Measurements from ENCODE around the gene RPGRIP1.
"Not testable (repeated sequence)": the region's sequence is repeated elsewhere in the genome, so short reads cannot be mapped to it uniquely, and the experiment has no call there.

RPGRIP1 gene

DNA sequence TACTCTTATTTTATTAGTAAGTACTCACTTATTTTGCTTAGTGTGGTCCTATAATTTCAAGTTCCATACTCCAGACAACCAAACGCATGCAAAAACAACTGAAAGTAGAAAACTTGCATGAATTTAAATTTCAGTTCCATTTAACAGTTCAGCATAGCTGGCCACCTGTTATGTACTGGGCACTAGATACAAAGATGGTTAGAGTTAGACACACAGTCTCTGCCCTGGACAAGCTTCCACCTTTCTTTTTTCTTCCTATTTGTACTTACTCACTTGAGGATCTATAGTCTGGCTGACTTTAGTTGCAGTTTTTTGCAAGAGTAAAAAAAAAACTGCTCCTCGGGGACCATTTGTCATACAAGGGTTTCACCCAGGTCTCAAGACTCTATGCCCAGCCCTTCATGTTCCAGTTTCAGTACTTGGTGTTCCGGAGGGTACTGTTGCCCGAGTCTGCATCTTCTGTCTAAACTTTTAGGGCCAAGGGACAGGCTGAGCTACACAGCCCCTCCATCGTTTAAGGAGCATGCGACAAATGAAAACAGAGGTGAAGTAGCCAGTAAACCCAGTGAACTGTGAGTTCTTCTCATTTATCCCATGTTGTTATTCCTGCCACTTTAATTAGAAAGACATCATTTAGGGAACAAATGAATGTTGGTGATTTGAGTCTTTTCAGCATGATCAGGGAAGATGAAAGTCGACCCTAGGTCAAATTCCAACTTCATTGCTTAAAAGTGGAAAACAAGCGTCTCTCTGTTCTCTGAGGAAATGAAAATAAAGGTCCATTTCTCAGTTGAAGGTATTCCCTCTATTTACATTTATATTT lies 22.3 kb downstream of the RPGRIP1 start:
- no peak for DNase-seq

GRCh38 chr14:21302836-21303140 lies 22.9 kb downstream of the RPGRIP1 start:
- not testable (repeated sequence) for DNase-seq

DNA sequence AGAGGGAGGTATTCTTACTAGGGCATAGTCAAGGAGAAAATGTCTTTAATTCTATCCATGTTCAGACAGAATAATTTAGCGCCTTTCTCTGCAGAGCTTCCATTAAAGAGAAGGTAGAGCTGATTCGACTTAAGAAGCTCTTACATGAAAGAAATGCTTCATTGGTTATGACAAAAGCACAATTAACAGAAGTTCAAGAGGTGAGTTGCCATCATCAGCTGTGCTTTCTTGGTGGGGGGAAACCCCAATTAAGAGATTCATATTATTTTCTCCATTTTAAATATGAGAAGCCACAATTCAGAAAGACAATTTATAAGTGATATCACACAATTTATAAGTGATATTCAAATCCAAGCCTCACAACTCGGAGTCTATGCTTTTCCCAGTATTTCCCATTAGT lies 27.8 kb downstream of the RPGRIP1 start:
- no peak for DNase-seq

DNA sequence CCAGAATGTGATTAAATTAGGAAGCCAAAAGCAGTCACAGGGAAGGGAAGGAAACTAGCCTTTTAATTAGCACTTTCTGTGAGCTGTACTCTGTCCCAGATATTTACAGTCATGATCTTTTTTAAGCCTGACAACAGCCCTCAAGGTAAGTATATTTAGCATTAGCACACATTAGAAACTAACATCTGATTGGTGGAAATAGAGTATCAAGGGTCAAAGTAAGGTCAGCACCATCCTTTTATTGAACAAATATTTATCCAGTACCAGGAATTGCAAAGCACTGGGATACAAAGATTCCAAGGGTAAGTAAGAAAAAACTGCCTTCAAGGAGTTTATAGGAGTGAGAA lies 28.2 kb downstream of the RPGRIP1 start:
- no peak for DNase-seq

DNA sequence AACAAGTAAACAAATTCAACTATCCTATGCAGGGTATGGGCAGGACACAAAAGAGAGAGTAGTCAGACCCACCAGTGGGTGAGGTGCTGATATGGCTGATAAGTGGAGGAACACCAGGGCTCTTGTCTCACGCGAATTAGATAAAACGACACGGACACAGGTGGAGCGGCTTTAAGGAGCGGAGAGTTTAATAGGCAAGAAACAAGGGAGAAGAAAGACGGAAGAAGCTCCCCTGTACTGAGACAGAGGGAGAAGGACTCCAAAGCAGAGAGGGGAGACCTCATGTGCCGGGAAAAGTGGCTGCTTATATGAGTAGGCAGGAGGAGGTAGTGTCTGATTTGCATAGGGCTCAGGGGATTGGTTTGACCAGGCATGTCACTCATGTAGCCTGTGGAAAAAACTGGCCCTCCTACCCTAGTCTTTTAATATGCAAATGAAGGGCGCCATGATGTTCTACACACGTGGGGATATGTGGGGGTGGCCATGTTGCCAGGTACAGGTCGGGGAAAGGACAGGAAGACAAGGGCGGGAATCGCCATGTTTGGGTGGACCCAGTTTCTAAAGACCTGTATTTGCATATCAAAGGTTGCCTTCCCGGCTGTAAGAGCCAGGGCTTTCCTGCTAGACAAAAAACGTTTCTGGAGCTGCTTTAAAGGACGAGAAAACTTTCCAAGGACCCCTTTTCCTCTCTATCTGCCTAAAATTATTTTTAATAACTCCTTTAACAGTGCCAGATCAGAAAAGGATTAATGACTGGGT lies 28.8 kb downstream of the RPGRIP1 start:
- DNase-seq = peak in 1 of 2 experiments; percentile 9

- no peak for DNase-seq
Measured at GRCh38 chr14:21309238-21309636, 29.4 kb downstream of the RPGRIP1 start.

DNA sequence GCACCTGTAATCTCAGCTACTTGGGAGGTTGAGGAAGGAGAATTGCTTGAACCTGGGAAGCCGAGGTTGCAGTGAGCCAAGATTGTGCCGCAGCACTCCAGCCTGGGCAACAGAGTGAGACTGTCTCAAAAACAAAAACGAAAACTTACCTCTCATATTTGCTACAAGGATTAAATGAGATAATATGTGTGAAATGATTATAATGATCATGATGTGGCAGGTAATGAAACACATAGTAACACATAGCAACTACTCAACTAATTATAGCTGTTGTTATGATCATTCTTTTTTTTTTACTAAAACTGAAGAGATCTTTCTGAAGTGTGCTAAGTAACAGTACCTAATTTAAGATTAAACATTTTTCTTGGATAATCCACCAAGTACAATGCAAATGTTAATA lies 30.1 kb downstream of the RPGRIP1 start:
- no peak for DNase-seq

DNA sequence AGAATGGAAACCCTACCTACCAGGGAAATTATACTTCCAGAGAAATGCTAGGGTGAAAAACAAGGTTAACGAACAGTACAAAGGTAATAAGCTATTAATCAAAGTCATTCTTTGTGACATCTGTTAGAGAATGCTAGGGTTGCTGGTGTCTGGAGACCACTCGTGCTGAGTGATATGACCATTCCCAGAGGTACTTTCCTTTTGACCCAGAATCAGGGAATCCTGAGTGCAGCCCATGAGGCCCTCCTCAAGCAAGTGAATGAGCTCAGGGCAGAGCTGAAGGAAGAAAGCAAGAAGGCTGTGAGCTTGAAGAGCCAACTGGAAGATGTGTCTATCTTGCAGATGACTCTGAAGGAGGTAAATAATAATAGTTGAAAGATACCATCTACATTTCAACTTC lies 31.7 kb downstream of the RPGRIP1 start:
- no peak for DNase-seq

DNA sequence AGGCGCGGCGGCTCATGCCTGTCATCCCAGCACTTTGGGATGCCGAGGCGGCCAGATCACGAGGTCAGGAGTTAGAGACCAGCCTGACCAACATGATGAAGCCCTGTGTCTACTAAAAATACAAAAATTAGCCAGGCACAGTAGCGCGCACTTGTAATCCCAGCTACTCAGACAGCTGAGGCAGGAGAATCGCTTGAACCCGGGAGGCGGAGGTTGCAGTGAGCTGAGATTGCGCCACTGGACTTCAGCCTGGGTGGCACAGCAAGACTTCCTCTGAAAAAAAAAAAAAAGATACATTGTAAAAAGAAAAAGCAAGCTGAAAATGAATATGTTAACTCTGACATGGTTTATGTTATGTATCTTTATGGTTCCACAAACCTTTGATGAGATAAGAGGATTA lies 33.6 kb downstream of the RPGRIP1 start:
- DNase-seq = no peak

GRCh38 chr14:21317398-21317797 lies 37.5 kb downstream of the RPGRIP1 start:
- no peak for DNase-seq

DNA sequence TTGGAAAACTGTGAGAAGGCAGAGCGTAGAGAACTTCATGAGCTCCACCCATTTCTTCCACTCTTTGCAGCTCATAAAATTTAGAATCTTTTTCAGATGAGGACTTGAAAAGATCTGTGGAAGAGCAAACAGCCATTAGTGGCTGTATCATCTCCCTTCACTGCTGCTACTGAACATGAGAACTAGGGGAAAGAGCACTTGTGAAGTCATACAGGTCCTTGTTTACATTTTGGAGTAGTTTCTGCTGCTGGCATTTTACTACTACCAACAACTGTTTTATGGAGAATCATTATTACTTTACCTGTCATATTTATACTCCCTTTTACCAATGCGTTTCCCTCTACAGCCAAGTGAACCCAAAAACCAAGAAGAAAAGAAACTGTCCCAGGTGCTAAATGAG lies 41.0 kb downstream of the RPGRIP1 start:
- no peak for DNase-seq

- DNase-seq = no peak
Measured at GRCh38 chr14:21322716-21323115, 42.8 kb downstream of the RPGRIP1 start.

- DNase-seq = no peak
Measured at GRCh38 chr14:21326972-21327371, 47.1 kb downstream of the RPGRIP1 start.
